Memory B cell (primary cell): ENCODE measurements around the gene ABCG2.
A peak's percentile ranks its signal among the peaks of the same experiment; 100 is the strongest.
"Not testable (repeated sequence)": the region's sequence is repeated elsewhere in the genome, so short reads cannot be mapped to it uniquely, and the experiment has no call there.

Experiments used
- ATAC-seq: fragments of 150-1000 bp; cut with Tn5 transposase; 2 replicates; pipeline ENCODE4 v1.10.0; 2021; ENCODE audit warnings: low read depth, mild to moderate bottlenecking, moderate library complexity
- DNase-seq, 2 donors: peaks; one replicate each; pipeline ENCODE4 v3.0.0; 2022; ENCODE audit warnings: low spot score in 2 of 2
- H3K27ac Mint-ChIP-seq: one replicate; pipeline ENCODE4 v1.8.0; 2022; ENCODE audit warnings: mild to moderate bottlenecking, moderate library complexity, mixed read lengths
- H3K27me3 Mint-ChIP-seq: one replicate; pipeline ENCODE4 v1.8.0; 2022; ENCODE audit warnings: mixed read lengths
- H3K36me3 Mint-ChIP-seq: one replicate; pipeline ENCODE4 v1.8.0; 2022; ENCODE audit warnings: mild to moderate bottlenecking, mixed read lengths
- H3K4me1 Mint-ChIP-seq: one replicate; pipeline ENCODE4 v1.8.0; 2022; ENCODE audit warnings: mixed read lengths
- H3K4me3 Mint-ChIP-seq: one replicate; pipeline ENCODE4 v1.8.0; 2022; ENCODE audit warnings: mild to moderate bottlenecking, moderate library complexity, mixed read lengths
- H3K9me3 Mint-ChIP-seq: one replicate; pipeline ENCODE4 v1.8.0; 2022; ENCODE audit warnings: mixed read lengths

ABCG2 gene

DNA sequence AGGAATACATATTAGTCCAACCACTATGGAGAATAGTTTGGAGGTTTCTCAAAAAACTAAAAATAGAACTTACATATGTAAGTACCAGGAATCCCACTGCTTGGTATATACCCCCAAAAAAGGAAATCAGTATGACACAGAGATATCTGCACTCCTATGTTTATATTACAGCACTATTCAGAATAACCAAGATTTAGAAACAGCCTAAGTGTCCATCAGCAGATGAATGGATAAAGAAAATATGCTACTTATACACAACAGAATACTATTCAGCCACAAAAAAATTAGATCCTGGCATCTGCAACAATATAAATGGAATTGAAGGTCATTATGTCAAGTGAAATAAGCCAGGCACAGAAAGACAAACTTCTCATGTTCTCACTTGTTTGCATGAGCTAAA, 27.5 kb upstream of the ABCG2 start:
- DNase-seq = no peak
- Mint-ChIP-seq H3K4me3 (no peak overlapping the region), H3K4me1 (no peaks in the 10 kb centered on the region), H3K27ac (no peak overlapping the region), H3K9me3 (peaks cover 1% of the 10 kb centered on the region), H3K27me3 (no peaks in the 10 kb centered on the region), H3K36me3 (no peaks in the 10 kb centered on the region)
- ATAC-seq = no peak

DNA sequence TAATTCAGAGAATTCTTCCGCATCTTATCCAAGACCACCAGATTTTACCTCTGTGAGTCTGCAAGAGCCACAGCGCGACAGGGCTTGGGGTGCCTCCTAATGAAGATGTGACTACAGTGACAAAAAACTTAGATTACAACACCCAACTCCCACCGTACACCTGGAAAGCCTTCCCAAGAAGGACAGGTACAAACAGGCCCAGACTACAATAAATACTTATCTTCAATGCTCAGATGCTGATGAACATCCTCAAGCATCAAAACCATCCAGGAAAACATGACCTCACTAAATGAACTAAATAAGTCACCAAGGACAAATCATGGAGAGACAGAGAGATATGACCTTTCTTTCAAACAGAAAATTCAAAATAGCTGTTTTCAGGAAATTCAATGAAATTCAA, 20.8 kb upstream of the ABCG2 start:
- H3K27me3 Mint-ChIP-seq = peaks cover 10% of the 10 kb centered on the region
- no peaks in the 10 kb centered on the region for H3K36me3 Mint-ChIP-seq
- ATAC-seq (no peak), DNase-seq (no peak)
- H3K9me3 Mint-ChIP-seq = peaks cover 4% of the 10 kb centered on the region
- H3K4me1 Mint-ChIP-seq = no peaks in the 10 kb centered on the region
- no peak overlapping the region for H3K27ac Mint-ChIP-seq
- no peak overlapping the region for H3K4me3 Mint-ChIP-seq

DNA sequence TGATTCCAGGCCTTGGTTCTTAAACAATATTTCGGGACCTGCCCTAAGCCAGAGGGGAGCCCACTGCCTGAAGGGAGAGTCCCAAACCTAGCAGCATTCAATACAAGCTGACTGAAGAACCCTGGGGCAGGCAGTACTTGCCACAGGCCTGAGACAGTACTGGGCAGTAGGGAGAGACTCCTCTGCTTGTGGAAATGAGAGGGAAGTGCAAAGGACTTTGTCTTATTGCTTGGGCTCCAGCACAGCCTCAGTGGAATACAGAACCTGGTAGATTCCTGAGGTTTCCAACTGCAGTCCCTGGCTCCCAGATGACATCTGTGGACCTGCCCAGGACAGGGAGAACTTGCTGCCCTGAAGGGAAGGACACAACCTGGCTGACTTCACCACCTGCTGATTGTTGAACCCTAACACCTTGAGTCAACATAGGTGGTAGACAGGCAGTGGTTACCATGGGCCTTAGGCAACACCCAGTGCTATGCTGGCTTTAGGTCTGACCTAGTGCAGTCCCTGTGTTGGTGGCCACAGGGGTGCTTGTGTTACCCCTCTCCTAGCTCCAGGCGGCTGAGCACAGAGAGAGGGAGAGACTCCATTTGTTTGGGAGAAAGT, 20.3 kb upstream of the ABCG2 start:
- H3K36me3 Mint-ChIP-seq = no peaks in the 10 kb centered on the region
- no peak for ATAC-seq
- no peak for DNase-seq
- no peak overlapping the region for H3K4me3 Mint-ChIP-seq
- H3K4me1 Mint-ChIP-seq = no peaks in the 10 kb centered on the region
- H3K27me3 Mint-ChIP-seq = peaks cover 10% of the 10 kb centered on the region
- peaks cover 4% of the 10 kb centered on the region for H3K9me3 Mint-ChIP-seq
- H3K27ac Mint-ChIP-seq = no peak overlapping the region

DNA sequence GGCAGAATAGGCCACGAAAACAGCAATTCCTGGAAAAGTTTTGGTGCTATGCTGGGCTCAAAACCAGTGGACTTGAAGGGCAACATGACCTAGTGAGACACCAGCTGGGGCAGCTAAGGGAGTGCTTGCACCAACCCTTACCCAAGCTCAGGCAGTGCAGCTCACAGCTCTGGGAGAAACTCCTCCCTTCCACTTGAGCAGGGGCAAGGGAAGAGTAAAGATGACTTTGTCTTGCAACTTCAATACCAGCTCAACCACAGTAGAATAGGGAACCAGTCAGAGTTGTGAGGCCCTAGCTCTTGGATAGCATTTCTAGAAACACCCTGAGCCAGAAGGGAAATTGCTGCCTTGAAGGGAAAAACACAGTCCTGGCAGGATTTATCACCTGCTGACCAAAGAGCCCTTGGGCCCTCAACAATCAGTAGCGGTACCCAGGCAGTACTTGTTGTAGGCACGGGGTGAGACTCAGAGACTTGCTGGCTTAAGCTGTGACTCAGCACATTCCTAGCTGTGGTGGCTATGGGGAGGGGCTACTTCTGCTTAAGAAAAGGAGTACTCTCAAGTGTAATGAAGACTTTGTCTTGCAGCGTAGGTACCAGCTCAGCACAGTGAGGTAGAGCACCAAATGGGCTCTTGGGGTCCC, 19.7 kb upstream of the ABCG2 start:
- Mint-ChIP-seq H3K9me3 (peaks cover 4% of the 10 kb centered on the region), H3K27ac (no peak overlapping the region), H3K4me3 (no peak overlapping the region), H3K27me3 (peaks cover 10% of the 10 kb centered on the region), H3K36me3 (no peaks in the 10 kb centered on the region), H3K4me1 (no peaks in the 10 kb centered on the region)
- no peak for ATAC-seq
- no peak for DNase-seq

DNA sequence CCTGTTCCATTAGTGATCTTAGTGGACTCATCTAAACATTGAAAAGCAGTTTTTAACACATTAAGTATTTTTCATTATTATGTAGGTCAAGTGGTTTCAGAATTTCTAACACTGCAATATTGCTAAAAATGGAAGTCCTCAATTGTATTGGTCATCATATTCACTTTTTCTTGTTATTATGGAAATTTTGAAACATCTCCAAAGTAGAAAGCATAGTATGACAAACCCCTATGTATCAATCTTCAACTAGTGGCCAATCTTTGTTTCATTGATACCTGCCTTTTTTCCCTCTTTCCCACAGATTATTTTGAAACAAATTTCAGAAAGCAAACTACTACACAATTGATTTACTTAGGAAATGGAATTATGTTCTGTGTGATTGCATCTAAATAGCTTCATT, 14.5 kb upstream of the ABCG2 start:
- peaks cover 4% of the 10 kb centered on the region for H3K9me3 Mint-ChIP-seq
- DNase-seq (no peak), ATAC-seq (no peak)
- H3K4me1 Mint-ChIP-seq = no peaks in the 10 kb centered on the region
- H3K27me3 Mint-ChIP-seq = peaks cover 6% of the 10 kb centered on the region
- no peak overlapping the region for H3K27ac Mint-ChIP-seq
- no peak overlapping the region for H3K4me3 Mint-ChIP-seq
- H3K36me3 Mint-ChIP-seq = no peaks in the 10 kb centered on the region

DNA sequence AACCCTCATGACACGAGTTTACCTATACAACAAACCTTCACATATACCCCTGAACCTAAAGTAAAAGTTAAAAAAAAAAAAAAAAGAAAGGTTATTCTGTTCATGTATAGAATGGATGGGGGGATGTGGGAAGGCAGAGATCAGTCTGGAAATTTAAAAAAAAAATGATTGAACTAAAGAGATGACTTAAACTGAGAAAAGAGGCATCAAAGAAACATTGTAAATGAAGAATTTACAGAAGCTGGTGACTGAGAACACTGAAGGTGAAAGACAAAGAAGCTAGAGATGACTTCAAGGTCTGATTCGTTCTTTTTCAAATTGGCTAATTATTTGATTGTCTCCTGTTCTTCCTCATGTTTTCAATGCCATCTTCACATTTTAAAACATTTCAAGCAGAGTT, 12.8 kb upstream of the ABCG2 start:
- H3K4me1 Mint-ChIP-seq = no peaks in the 10 kb centered on the region
- H3K4me3 Mint-ChIP-seq = no peak overlapping the region
- ATAC-seq (no peak), DNase-seq (no peak)
- peaks cover 11% of the 10 kb centered on the region for H3K27me3 Mint-ChIP-seq
- H3K9me3 Mint-ChIP-seq = peaks cover 4% of the 10 kb centered on the region
- H3K36me3 Mint-ChIP-seq = no peaks in the 10 kb centered on the region
- no peak overlapping the region for H3K27ac Mint-ChIP-seq

DNA sequence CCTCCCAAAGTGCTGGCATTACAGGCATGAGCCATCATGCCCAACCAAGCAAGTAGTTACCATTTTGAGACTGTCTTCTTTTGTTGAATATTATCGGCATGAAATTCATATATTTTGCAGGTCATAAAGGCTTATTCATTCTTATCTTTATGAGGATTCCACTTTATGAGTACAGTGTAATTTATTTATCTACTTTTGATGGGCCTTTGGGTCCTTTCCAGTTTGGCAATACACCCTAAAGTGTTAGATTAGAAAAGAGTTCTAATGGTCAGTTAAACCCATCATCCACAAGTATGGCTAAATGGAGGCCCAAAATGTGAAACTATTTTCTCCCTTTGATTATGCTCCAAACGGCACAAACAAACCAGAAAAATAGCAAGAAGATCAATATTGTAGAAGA, 10.9 kb upstream of the ABCG2 start:
- Mint-ChIP-seq H3K27ac (no peak overlapping the region), H3K27me3 (peaks cover 9% of the 10 kb centered on the region), H3K36me3 (peaks cover 2% of the 10 kb centered on the region), H3K4me3 (no peak overlapping the region), H3K9me3 (peaks cover 7% of the 10 kb centered on the region), H3K4me1 (no peaks in the 10 kb centered on the region)
- ATAC-seq = no peak
- no peak for DNase-seq

DNA sequence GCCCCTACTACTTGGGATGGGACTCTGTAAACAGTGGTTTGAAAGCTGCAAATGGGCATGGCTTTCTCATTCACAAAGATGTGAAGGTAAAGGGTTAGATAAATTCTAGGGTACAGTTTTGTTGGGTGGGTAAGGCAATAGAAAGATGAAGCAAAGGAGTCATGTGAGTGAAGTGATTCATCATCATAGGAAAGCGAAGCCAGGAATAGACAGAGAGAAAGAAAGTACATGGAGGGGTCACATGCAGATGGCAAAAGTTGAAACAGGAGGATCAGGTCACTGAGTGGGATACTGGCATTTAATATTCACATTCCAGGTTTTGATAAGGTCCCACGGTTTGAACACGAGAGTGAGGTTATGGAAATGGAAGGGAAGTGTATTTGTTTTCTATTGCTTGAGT, 8.2 kb upstream of the ABCG2 start:
- H3K4me3 Mint-ChIP-seq = no peak overlapping the region
- peaks cover 9% of the 10 kb centered on the region for H3K27me3 Mint-ChIP-seq
- peaks cover 2% of the 10 kb centered on the region for H3K36me3 Mint-ChIP-seq
- DNase-seq = no peak
- H3K4me1 Mint-ChIP-seq = no peaks in the 10 kb centered on the region
- H3K9me3 Mint-ChIP-seq = peaks cover 7% of the 10 kb centered on the region
- no peak for ATAC-seq
- H3K27ac Mint-ChIP-seq = no peak overlapping the region

DNA sequence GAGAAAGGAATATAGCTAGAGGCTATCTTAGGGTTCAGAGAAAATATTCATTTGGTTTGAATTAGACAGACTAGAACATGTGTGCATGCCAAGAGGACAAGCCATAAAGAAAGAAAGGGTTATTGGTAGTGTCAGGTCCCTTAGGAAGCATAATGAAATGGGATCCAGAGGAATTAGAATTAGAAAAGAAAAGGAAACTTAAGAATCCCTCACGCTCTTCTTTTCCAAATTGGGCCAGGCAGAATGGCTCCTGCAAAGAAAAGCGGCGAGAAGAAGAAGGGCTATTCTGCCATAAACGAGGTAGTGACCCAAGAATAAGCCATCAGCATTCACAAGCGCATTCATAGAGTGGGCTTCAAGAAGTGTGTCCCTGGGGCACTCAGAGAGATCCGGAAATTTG, 4.9 kb upstream of the ABCG2 start:
- Mint-ChIP-seq H3K36me3 (peaks cover 2% of the 10 kb centered on the region), H3K4me3 (no peak overlapping the region), H3K27me3 (peaks cover 8% of the 10 kb centered on the region), H3K9me3 (peaks cover 3% of the 10 kb centered on the region), H3K4me1 (peaks cover 2% of the 10 kb centered on the region), H3K27ac (no peak overlapping the region)
- ATAC-seq (no peak), DNase-seq (no peak)

DNA sequence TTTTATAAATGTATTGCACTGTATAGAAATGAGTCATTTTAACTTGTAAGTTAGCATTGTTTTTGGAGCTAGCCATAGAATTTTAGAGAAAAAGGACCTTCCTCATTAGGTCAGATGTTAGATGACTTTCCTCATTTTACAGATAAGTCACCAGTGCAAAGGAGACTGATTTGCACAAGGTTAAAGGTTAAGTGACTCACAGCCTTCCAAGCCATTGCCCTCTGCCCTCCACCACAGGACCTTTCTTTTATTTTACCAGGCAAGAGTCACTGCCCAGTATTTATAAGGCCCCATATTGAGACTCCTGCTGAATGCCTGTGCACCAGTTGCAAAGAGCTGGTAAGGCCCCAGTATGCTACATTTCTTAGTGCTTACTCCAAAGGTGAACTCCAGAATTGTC, 4.2 kb upstream of the ABCG2 start:
- Mint-ChIP-seq H3K4me1 (peaks cover 7% of the 10 kb centered on the region), H3K27ac (no peak overlapping the region), H3K36me3 (peaks cover 2% of the 10 kb centered on the region), H3K27me3 (peaks cover 9% of the 10 kb centered on the region), H3K4me3 (no peak overlapping the region), H3K9me3 (peaks cover 3% of the 10 kb centered on the region)
- ATAC-seq (no peak), DNase-seq (no peak)

DNA sequence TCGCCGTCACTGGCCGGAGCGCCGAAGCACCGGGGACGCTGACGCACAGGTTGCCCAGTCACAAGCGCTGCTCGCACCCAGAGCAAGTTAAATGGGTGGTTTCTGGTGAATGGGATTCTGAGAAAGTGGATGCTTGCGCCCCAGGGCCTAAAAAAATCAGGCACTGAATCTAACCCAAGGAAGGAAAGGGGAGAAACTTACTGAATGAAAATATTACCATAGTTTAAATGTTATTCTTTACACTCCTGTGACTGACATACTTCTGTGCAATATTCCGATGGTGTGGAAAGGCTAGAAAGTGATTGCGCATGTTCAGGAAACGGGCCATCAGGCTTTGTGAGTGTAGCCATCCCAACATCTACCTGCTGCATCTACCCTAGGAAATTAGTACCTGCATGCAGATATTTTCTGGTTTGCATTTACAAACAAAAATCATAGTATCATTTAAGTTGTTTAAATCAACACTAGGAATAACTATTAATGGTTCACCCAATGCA, 838 bp upstream of the ABCG2 start:
- no peak overlapping the region for H3K27ac Mint-ChIP-seq
- H3K27me3 Mint-ChIP-seq = peaks cover 3% of the 10 kb centered on the region
- no peak for DNase-seq
- H3K9me3 Mint-ChIP-seq = peaks cover under 1% of the 10 kb centered on the region
- H3K4me3 Mint-ChIP-seq = peak overlapping the region; percentile 32
- H3K4me1 Mint-ChIP-seq = peaks cover 7% of the 10 kb centered on the region
- ATAC-seq = no peak
- no peaks in the 10 kb centered on the region for H3K36me3 Mint-ChIP-seq

DNA sequence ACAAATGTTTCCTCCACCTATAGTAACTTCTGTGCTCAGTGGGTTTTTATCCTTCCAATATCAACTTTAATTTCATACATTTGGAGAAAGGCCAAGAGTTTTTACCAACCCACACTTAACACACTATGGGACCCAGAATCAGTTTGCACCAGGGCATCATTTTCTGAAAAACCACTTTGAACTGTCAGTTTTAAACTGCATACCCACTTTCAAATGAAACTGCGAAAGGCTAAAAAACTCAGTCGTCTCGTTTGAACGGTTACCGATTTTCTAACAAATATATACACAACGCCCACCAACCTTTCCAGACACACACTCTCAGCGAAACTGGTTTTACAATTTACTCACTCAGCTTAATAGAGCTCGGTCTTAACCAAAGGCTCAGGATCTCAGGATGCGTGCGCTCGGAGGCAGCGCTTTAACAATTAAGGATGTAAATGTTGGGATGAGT, 376 bp downstream of the ABCG2 start:
- Mint-ChIP-seq H3K4me3 (peak overlapping the region; percentile 53), H3K27me3 (peaks cover 3% of the 10 kb centered on the region), H3K27ac (no peak overlapping the region), H3K4me1 (peaks cover 7% of the 10 kb centered on the region), H3K36me3 (no peaks in the 10 kb centered on the region), H3K9me3 (no peaks in the 10 kb centered on the region)
- ATAC-seq (no peak), DNase-seq (no peak)

DNA sequence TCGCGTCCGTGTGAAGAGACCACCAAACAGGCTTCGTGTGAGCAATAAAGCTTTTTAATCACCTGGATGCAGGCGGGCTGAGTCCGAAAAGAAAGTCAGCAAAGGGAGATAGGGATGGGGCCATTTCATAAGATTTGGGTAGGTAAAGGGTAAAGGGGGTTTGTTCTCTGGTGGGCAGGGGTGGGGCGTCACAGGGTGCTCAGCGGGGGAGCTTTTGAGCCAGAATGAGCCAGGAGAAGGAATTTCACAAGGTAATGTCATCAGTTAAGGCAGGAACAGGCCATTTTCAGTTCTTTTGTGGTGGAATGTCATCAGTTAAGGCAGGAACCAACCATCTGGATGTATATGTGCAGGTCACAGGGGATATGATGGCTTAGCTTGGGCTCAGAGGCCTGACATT, 6.1 kb downstream of the ABCG2 start:
- not testable (repeated sequence) for H3K4me1 Mint-ChIP-seq, ATAC-seq, DNase-seq, H3K36me3 Mint-ChIP-seq, H3K27me3 Mint-ChIP-seq, H3K4me3 Mint-ChIP-seq, H3K27ac Mint-ChIP-seq, H3K9me3 Mint-ChIP-seq

DNA sequence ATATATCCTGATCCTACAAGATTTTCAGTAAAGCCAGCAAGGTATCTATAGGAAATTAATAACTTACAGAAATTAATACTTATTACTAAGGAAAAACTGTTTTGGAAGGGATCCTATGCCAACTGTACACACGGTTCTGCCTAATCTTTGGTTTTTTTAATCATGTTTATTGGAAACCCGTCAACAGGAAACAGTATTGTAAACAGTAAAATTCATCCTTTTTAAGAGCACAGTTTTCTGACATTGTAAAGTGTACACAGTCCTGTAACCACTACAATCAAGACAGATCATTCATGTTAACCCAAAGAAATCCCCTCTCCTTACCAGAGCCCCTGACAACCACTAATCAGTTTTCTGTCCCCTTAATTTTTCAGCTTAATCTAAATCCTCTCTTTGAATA, 9.9 kb downstream of the ABCG2 start:
- no peak for ATAC-seq
- H3K4me1 Mint-ChIP-seq = no peaks in the 10 kb centered on the region
- H3K27ac Mint-ChIP-seq = no peak overlapping the region
- H3K4me3 Mint-ChIP-seq = no peak overlapping the region
- no peak for DNase-seq
- no peaks in the 10 kb centered on the region for H3K9me3 Mint-ChIP-seq
- peaks cover 2% of the 10 kb centered on the region for H3K27me3 Mint-ChIP-seq
- no peaks in the 10 kb centered on the region for H3K36me3 Mint-ChIP-seq

DNA sequence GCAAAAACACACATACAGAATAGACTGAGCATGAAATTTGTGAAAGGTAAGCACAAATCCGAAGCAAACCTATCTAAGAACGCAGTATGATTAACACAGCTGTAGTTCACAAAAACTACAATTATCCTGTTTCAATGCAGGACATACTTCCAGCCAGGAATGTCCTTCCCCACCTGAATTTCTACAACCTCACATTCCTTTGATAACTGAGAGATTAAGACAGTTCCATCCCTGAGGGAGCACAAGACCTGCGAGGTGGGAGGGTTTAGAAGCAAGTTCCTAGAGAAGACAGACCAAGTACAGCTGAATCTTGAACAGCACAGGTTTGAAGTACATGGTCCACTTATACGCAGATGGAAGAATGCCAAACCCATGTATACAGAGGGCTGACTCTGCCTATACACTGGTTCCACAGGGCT, 10.6 kb downstream of the ABCG2 start:
- Mint-ChIP-seq H3K36me3 (no peaks in the 10 kb centered on the region), H3K27ac (no peak overlapping the region)
- ATAC-seq = no peak

More for the DNA sequence above, 10.6 kb downstream of the ABCG2 start:
- Mint-ChIP-seq H3K4me3 (no peak overlapping the region), H3K4me1 (no peaks in the 10 kb centered on the region), H3K9me3 (no peaks in the 10 kb centered on the region), H3K27me3 (peaks cover 2% of the 10 kb centered on the region)
- DNase-seq = no peak
